ENCODE results near the gene CELF2.

The CELF2 gene

GRCh38 chr10:11131112-11131639 is 113.5 kb downstream of the CELF2 start:
- H3K4me3 ChIP-seq (ENCODE audit: low read depth in 1 of 5, low read length in 5 of 5), result peak overlapping the region in 1 of 5 donors; percentile 7
- no peak overlapping the region for H3K27ac ChIP-seq (ENCODE audit: low read depth, low read length)
- H3K9ac ChIP-seq (ENCODE audit: low read length in 5 of 5), result no peak overlapping the region
- no peaks in the 10 kb centered on the region for H3K27me3 ChIP-seq (ENCODE audit: control insufficient read depth in 5 of 5, insufficient read depth in 4 of 5, low read length in 5 of 5)
- peaks cover 0 to 14% (median 14%) of the 10 kb centered on the region in 5 donors for H3K4me1 ChIP-seq (ENCODE audit: control insufficient read depth in 5 of 5, insufficient read depth in 5 of 5, low read length in 5 of 5)
- no peaks in the 10 kb centered on the region for H3K36me3 ChIP-seq (ENCODE audit: control insufficient read depth in 5 of 5, insufficient read depth in 5 of 5, low read length in 5 of 5)
- H3K9me3 ChIP-seq (ENCODE audit: control insufficient read depth in 5 of 5, low read length in 5 of 5), result no peaks in the 10 kb centered on the region

- Histone ChIP-seq H3K27ac (ENCODE audit: low read depth, low read length) (no peak overlapping the region), H3K4me3 (ENCODE audit: low read depth in 1 of 5, low read length in 5 of 5) (no peak overlapping the region), H3K36me3 (ENCODE audit: control insufficient read depth in 5 of 5, insufficient read depth in 5 of 5, low read length in 5 of 5) (peaks cover 0 to 3% (median 0%) of the 10 kb centered on the region in 5 donors)
Measured at GRCh38 chr10:11134411-11134810, 116.7 kb downstream of the CELF2 start.

GRCh38 chr10:11135709-11136108 is 118.0 kb downstream of the CELF2 start:
- H3K27me3 ChIP-seq (ENCODE audit: control insufficient read depth in 5 of 5, insufficient read depth in 4 of 5, low read length in 5 of 5), result no peaks in the 10 kb centered on the region
- peaks cover 0 to 3% (median 0%) of the 10 kb centered on the region in 5 donors for H3K36me3 ChIP-seq (ENCODE audit: control insufficient read depth in 5 of 5, insufficient read depth in 5 of 5, low read length in 5 of 5)
- H3K27ac ChIP-seq (ENCODE audit: low read depth, low read length), result no peak overlapping the region
- H3K4me1 ChIP-seq (ENCODE audit: control insufficient read depth in 5 of 5, insufficient read depth in 5 of 5, low read length in 5 of 5), result peaks cover 0 to 8% (median 7%) of the 10 kb centered on the region in 5 donors
- H3K4me3 ChIP-seq (ENCODE audit: low read depth in 1 of 5, low read length in 5 of 5), result no peak overlapping the region
- no peak overlapping the region for H3K9ac ChIP-seq (ENCODE audit: low read length in 5 of 5)
- no peaks in the 10 kb centered on the region for H3K9me3 ChIP-seq (ENCODE audit: control insufficient read depth in 5 of 5, low read length in 5 of 5)

More at GRCh38 chr10:11134411-11134810, 116.7 kb downstream of the CELF2 start:
- Histone ChIP-seq H3K27me3 (ENCODE audit: control insufficient read depth in 5 of 5, insufficient read depth in 4 of 5, low read length in 5 of 5) (no peaks in the 10 kb centered on the region), H3K9me3 (ENCODE audit: control insufficient read depth in 5 of 5, low read length in 5 of 5) (no peaks in the 10 kb centered on the region), H3K9ac (ENCODE audit: low read length in 5 of 5) (no peak overlapping the region), H3K4me1 (ENCODE audit: control insufficient read depth in 5 of 5, insufficient read depth in 5 of 5, low read length in 5 of 5) (peaks cover 0 to 14% (median 14%) of the 10 kb centered on the region in 5 donors)

- Histone ChIP-seq H3K9ac (ENCODE audit: low read length in 5 of 5) (no peak overlapping the region), H3K9me3 (ENCODE audit: control insufficient read depth in 5 of 5, low read length in 5 of 5) (no peaks in the 10 kb centered on the region), H3K36me3 (ENCODE audit: control insufficient read depth in 5 of 5, insufficient read depth in 5 of 5, low read length in 5 of 5) (peaks cover 0 to 3% (median 0%) of the 10 kb centered on the region in 5 donors), H3K4me3 (ENCODE audit: low read depth in 1 of 5, low read length in 5 of 5) (no peak overlapping the region), H3K27me3 (ENCODE audit: control insufficient read depth in 5 of 5, insufficient read depth in 4 of 5, low read length in 5 of 5) (no peaks in the 10 kb centered on the region), H3K4me1 (ENCODE audit: control insufficient read depth in 5 of 5, insufficient read depth in 5 of 5, low read length in 5 of 5) (peaks cover 0 to 2% (median 0%) of the 10 kb centered on the region in 5 donors), H3K27ac (ENCODE audit: low read depth, low read length) (no peak overlapping the region)
Measured at GRCh38 chr10:11138314-11139033, 120.8 kb downstream of the CELF2 start.

- peaks cover 0 to 12% (median 9%) of the 10 kb centered on the region in 5 donors for H3K4me1 ChIP-seq (ENCODE audit: control insufficient read depth in 5 of 5, insufficient read depth in 5 of 5, low read length in 5 of 5)
Measured at GRCh38 chr10:11140963-11141362, 123.3 kb downstream of the CELF2 start.

GRCh38 chr10:11141571-11142091 is 124.0 kb downstream of the CELF2 start:
- Histone ChIP-seq H3K4me3 (ENCODE audit: low read depth in 1 of 5, low read length in 5 of 5) (no peak overlapping the region), H3K27ac (ENCODE audit: low read depth, low read length) (no peak overlapping the region), H3K4me1 (ENCODE audit: control insufficient read depth in 5 of 5, insufficient read depth in 5 of 5, low read length in 5 of 5) (peaks cover 0 to 17% (median 16%) of the 10 kb centered on the region in 5 donors), H3K9ac (ENCODE audit: low read length in 5 of 5) (no peak overlapping the region), H3K36me3 (ENCODE audit: control insufficient read depth in 5 of 5, insufficient read depth in 5 of 5, low read length in 5 of 5) (peaks cover 0 to 3% (median 0%) of the 10 kb centered on the region in 5 donors), H3K9me3 (ENCODE audit: control insufficient read depth in 5 of 5, low read length in 5 of 5) (no peaks in the 10 kb centered on the region), H3K27me3 (ENCODE audit: control insufficient read depth in 5 of 5, insufficient read depth in 4 of 5, low read length in 5 of 5) (no peaks in the 10 kb centered on the region)

More at GRCh38 chr10:11140963-11141362, 123.3 kb downstream of the CELF2 start:
- Histone ChIP-seq H3K9ac (ENCODE audit: low read length in 5 of 5) (no peak overlapping the region), H3K36me3 (ENCODE audit: control insufficient read depth in 5 of 5, insufficient read depth in 5 of 5, low read length in 5 of 5) (peaks cover 0 to 3% (median 0%) of the 10 kb centered on the region in 5 donors), H3K9me3 (ENCODE audit: control insufficient read depth in 5 of 5, low read length in 5 of 5) (no peaks in the 10 kb centered on the region), H3K27ac (ENCODE audit: low read depth, low read length) (no peak overlapping the region), H3K27me3 (ENCODE audit: control insufficient read depth in 5 of 5, insufficient read depth in 4 of 5, low read length in 5 of 5) (no peaks in the 10 kb centered on the region), H3K4me3 (ENCODE audit: low read depth in 1 of 5, low read length in 5 of 5) (no peak overlapping the region)

GRCh38 chr10:11142777-11143176 is 125.1 kb downstream of the CELF2 start:
- Histone ChIP-seq H3K27ac (ENCODE audit: low read depth, low read length) (no peak overlapping the region), H3K9me3 (ENCODE audit: control insufficient read depth in 5 of 5, low read length in 5 of 5) (no peaks in the 10 kb centered on the region), H3K9ac (ENCODE audit: low read length in 5 of 5) (no peak overlapping the region), H3K4me3 (ENCODE audit: low read depth in 1 of 5, low read length in 5 of 5) (no peak overlapping the region), H3K27me3 (ENCODE audit: control insufficient read depth in 5 of 5, insufficient read depth in 4 of 5, low read length in 5 of 5) (no peaks in the 10 kb centered on the region), H3K4me1 (ENCODE audit: control insufficient read depth in 5 of 5, insufficient read depth in 5 of 5, low read length in 5 of 5) (peaks cover 0 to 24% (median 21%) of the 10 kb centered on the region in 5 donors), H3K36me3 (ENCODE audit: control insufficient read depth in 5 of 5, insufficient read depth in 5 of 5, low read length in 5 of 5) (peaks cover 0 to 3% (median 0%) of the 10 kb centered on the region in 5 donors)

GRCh38 chr10:11143242-11143641 is 125.6 kb downstream of the CELF2 start:
- Histone ChIP-seq H3K27me3 (ENCODE audit: control insufficient read depth in 5 of 5, insufficient read depth in 4 of 5, low read length in 5 of 5) (no peaks in the 10 kb centered on the region), H3K4me1 (ENCODE audit: control insufficient read depth in 5 of 5, insufficient read depth in 5 of 5, low read length in 5 of 5) (peaks cover 0 to 27% (median 24%) of the 10 kb centered on the region in 5 donors), H3K36me3 (ENCODE audit: control insufficient read depth in 5 of 5, insufficient read depth in 5 of 5, low read length in 5 of 5) (peaks cover 0 to 3% (median 0%) of the 10 kb centered on the region in 5 donors), H3K27ac (ENCODE audit: low read depth, low read length) (no peak overlapping the region), H3K4me3 (ENCODE audit: low read depth in 1 of 5, low read length in 5 of 5) (no peak overlapping the region), H3K9ac (ENCODE audit: low read length in 5 of 5) (no peak overlapping the region), H3K9me3 (ENCODE audit: control insufficient read depth in 5 of 5, low read length in 5 of 5) (no peaks in the 10 kb centered on the region)

GRCh38 chr10:11144626-11145494 is 127.2 kb downstream of the CELF2 start:
- no peaks in the 10 kb centered on the region for H3K36me3 ChIP-seq (ENCODE audit: control insufficient read depth in 5 of 5, insufficient read depth in 5 of 5, low read length in 5 of 5)
- no peak overlapping the region for H3K27ac ChIP-seq (ENCODE audit: low read depth, low read length)
- H3K27me3 ChIP-seq (ENCODE audit: control insufficient read depth in 5 of 5, insufficient read depth in 4 of 5, low read length in 5 of 5), result no peaks in the 10 kb centered on the region
- peaks cover 0 to 40% (median 39%) of the 10 kb centered on the region in 5 donors for H3K4me1 ChIP-seq (ENCODE audit: control insufficient read depth in 5 of 5, insufficient read depth in 5 of 5, low read length in 5 of 5)
- no peak overlapping the region for H3K9ac ChIP-seq (ENCODE audit: low read length in 5 of 5)
- H3K9me3 ChIP-seq (ENCODE audit: control insufficient read depth in 5 of 5, low read length in 5 of 5), result no peaks in the 10 kb centered on the region
- no peak overlapping the region for H3K4me3 ChIP-seq (ENCODE audit: low read depth in 1 of 5, low read length in 5 of 5)

Measured in subcutaneous abdominal adipose tissue (tissue), 5 donors.